Transverse colon (tissue), 4 donors: ENCODE measurements around the gene MEDAG. TPM values are rescaled to one million over a fixed set of nuclear protein-coding genes. Genes with fewer than 3 reads are reported as not detected.

Source experiments
- DNase-seq: peaks from one replicate; pipeline ENCODE4 v3.0.0-alpha.2; 2019
- H3K27ac ChIP-seq, 4 donors: fragments of 200-600 bp; sonication (generic); 2 replicates each; pipeline ENCODE4 v1.5.1; 2016 to 2018; ENCODE audit warnings: inconsistent platforms in 4 of 4
- H3K27me3 ChIP-seq: fragments of 200-600 bp; sonication (generic); 2 replicates; pipeline ENCODE4 v1.5.1; 2017; ENCODE audit warnings: inconsistent platforms
- H3K36me3 ChIP-seq, 4 donors: fragments of 200-600 bp; sonication (generic); 2 replicates each; pipeline ENCODE4 v1.5.1; 2017 to 2019; ENCODE audit warnings: inconsistent platforms in 4 of 4
- H3K4me1 ChIP-seq, 4 donors: fragments of 200-600 bp; sonication (generic); 2 replicates each; pipeline ENCODE4 v1.5.1; 2017 to 2020; ENCODE audit warnings: inconsistent platforms in 4 of 4
- H3K4me3 ChIP-seq, 4 donors: fragments of 200-600 bp; sonication (generic); 1 replicate in 1 of 4; 2 replicates in 3 of 4; pipeline versions ENCODE4 v1.5.1 to v1.6.1; 2017 to 2019; ENCODE audit warnings: inconsistent platforms in 4 of 4
- H3K9me3 ChIP-seq, 2 donors: fragments of 200-600 bp; sonication (generic); 2 replicates each; pipeline ENCODE4 v1.5.1; 2017 to 2019; ENCODE audit warnings: inconsistent platforms in 2 of 2
- EP300 ChIP-seq: sonication (generic); formaldehyde crosslinking; IDR thresholded peaks from one replicate; pipeline ENCODE4 v1.6.1; 2017; ENCODE audit warnings: antibody characterized with exemption, low read depth
- POLR2A ChIP-seq: fragments of 450-650 bp; IDR thresholded peaks from one replicate; pipeline ENCODE4 v1.6.1; 2016; ENCODE audit warnings: antibody characterized with exemption, mild to moderate bottlenecking, moderate library complexity
- POLR2AphosphoS5 ChIP-seq, 3 donors: sonication (generic); formaldehyde crosslinking; IDR thresholded peaks; one replicate each; pipeline ENCODE4 v1.6.1; 2016; ENCODE audit warnings: antibody characterized with exemption in 3 of 3
- WGBS, 2 donors: methylation state at CpG; one replicate each; pipeline ENCODE4 v1.1.5; 2018; ENCODE audit warnings: low coverage in 1 of 2; 5-methylcytosine and 5-hydroxymethylcytosine counted together
- in situ Hi-C, 4 donors: fragments of 200-750 bp; cut with MboI; loops; one replicate each; pipeline versions ENCODE4 v1.15.0 to v1.15.1; 2017; ENCODE audit warnings: low sequenced_read_pairs in 3 of 4, low pct_ligation_motif_present in 1 of 4, low pct_unique_long_range_greater_than_20kb in 1 of 4
- intact Hi-C: fragments of 100-400 bp; cut with DNase I; formaldehyde crosslinking; loops from one replicate; pipeline ENCODE4 v1.15.1; 2023; ENCODE audit warnings: low total_unique reads
- total RNA-seq, 4 donors: library from RNA; depleted of rRNA; stranded (reverse); fragments of >200 nt; gene quantifications; one replicate each; pipeline ENCODE4 v1.1.0, GENCODE V29; 2016
- TF ChIP-seq, protein P1 (sequence below), 5 experiments: fragments of 200-600 bp in 3 of 5; fragments of 450-650 bp in 2 of 5; sonication (generic) in 3 of 5; IDR thresholded peaks; 1 replicate in 2 of 5; 2 replicates in 3 of 5; pipeline ENCODE4 v1.5.1; 2016 to 2017; ENCODE audit warnings: antibody characterized with exemption in 5 of 5, inconsistent platforms in 3 of 5, mild to moderate bottlenecking in 2 of 5, moderate library complexity in 1 of 5

MEDAG gene
- total RNA-seq, 4 donors from 2014 or later, result 5.4 to 30.8 (median 10.0) TPM

GRCh38 chr13:30971575-30971974 is 65.5 kb downstream of the MEDAG start:
- intact Hi-C loops, result no loop called here
- H3K27me3 ChIP-seq, result no peaks in the 10 kb centered on the region
- TF ChIP-seq EP300 (no peak), POLR2A (no peak), POLR2AphosphoS5 (IDR thresholded peaks at IDR 0.05) (no peak)
- TF ChIP-seq, protein P1, sequence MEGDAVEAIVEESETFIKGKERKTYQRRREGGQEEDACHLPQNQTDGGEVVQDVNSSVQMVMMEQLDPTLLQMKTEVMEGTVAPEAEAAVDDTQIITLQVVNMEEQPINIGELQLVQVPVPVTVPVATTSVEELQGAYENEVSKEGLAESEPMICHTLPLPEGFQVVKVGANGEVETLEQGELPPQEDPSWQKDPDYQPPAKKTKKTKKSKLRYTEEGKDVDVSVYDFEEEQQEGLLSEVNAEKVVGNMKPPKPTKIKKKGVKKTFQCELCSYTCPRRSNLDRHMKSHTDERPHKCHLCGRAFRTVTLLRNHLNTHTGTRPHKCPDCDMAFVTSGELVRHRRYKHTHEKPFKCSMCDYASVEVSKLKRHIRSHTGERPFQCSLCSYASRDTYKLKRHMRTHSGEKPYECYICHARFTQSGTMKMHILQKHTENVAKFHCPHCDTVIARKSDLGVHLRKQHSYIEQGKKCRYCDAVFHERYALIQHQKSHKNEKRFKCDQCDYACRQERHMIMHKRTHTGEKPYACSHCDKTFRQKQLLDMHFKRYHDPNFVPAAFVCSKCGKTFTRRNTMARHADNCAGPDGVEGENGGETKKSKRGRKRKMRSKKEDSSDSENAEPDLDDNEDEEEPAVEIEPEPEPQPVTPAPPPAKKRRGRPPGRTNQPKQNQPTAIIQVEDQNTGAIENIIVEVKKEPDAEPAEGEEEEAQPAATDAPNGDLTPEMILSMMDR (IDR thresholded peaks at IDR 0.05), result no peak
- no peak overlapping the region for H3K4me3 ChIP-seq
- no peak overlapping the region for H3K27ac ChIP-seq
- no peaks in the 10 kb centered on the region for H3K36me3 ChIP-seq
- WGBS, 2 donors, result 71 to 73% methylated on average over 2 of the region's 2 CpGs
- peaks cover 0 to 7% (median 2%) of the 10 kb centered on the region in 4 donors for H3K4me1 ChIP-seq
- H3K9me3 ChIP-seq, result no peaks in the 10 kb centered on the region
- no peak for DNase-seq
- in situ Hi-C loops, result no loop called here

DNA sequence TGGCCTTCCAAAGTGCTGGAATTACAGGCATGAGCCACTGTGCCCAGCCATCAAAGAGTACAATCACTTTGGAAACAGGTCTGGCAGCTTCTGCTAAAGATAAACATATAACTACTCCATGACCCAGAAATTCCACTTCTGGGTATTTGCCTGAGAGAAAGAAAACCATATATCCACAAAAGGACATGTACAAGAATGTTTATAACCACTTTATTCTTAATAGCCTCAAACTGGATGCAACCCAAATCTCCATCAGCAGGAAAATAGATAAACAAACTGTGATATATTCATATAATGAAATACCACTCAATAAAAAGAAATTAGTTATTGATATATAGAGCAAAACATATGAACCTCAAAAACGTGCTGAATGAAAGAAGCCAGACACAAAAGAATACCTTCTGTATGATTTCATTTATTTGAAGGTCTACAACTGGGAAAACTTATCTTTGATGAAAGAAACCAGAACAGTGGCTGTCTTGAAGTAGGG is 66.9 kb downstream of the MEDAG start:
- TF ChIP-seq, protein P1 (IDR thresholded peaks at IDR 0.05), result no peak
- TF ChIP-seq POLR2A (no peak), POLR2AphosphoS5 (IDR thresholded peaks at IDR 0.05) (no peak), EP300 (no peak)
- no peak for DNase-seq
- no peaks in the 10 kb centered on the region for H3K9me3 ChIP-seq
- no peak overlapping the region for H3K27ac ChIP-seq
- no peaks in the 10 kb centered on the region for H3K36me3 ChIP-seq
- 0% methylated on average over 1 of the region's 1 CpG for WGBS, 2 donors
- intact Hi-C loops, result no loop called here
- in situ Hi-C loops, result no loop called here
- peaks cover 0 to 7% (median 2%) of the 10 kb centered on the region in 4 donors for H3K4me1 ChIP-seq
- H3K27me3 ChIP-seq, result no peaks in the 10 kb centered on the region
- H3K4me3 ChIP-seq, result no peak overlapping the region

GRCh38 chr13:30974350-30974749 is 68.3 kb downstream of the MEDAG start:
- intact Hi-C loops, result no loop called here
- DNase-seq, result no peak
- 28 to 29% methylated on average over 2 of the region's 2 CpGs for WGBS, 2 donors
- H3K4me1 ChIP-seq, result peaks cover 0 to 7% (median 2%) of the 10 kb centered on the region in 4 donors
- no peaks in the 10 kb centered on the region for H3K9me3 ChIP-seq
- H3K4me3 ChIP-seq, result no peak overlapping the region
- H3K36me3 ChIP-seq, result no peaks in the 10 kb centered on the region
- no peak overlapping the region for H3K27ac ChIP-seq
- in situ Hi-C loops, result no loop called here
- no peaks in the 10 kb centered on the region for H3K27me3 ChIP-seq
- TF ChIP-seq, protein P1 (IDR thresholded peaks at IDR 0.05), result no peak
- no peak for TF ChIP-seq POLR2AphosphoS5 (IDR thresholded peaks at IDR 0.05)
- TF ChIP-seq POLR2A, result no peak

Other genes starting within 250 kb of the MEDAG start
- 10 to 100 TPM in 3 of 4 donors, 1 to 10 TPM in 1; 1.2 to 18.7 (median 14.1) TPM for gene ALOX5AP, start 170.7 kb upstream of the MEDAG start, total RNA-seq
- not detected for gene TEX26, start 26.4 kb downstream of the MEDAG start, total RNA-seq